HG03064 (cell line): Measurements from ENCODE around the gene NPC2.
A peak's percentile ranks its signal among the peaks of the same experiment; 100 is the strongest.
"Not testable (repeated sequence)": the region's sequence is repeated elsewhere in the genome, so short reads cannot be mapped to it uniquely, and the experiment has no call there.

Experiments
- ATAC-seq: cut with Tn5 transposase; IDR thresholded peaks from one replicate; pipeline ENCODE4 v1.9.1; 2021; ENCODE audit warnings: low read depth; ENCODE audit not compliant: unreplicated experiment

Gene NPC2

DNA sequence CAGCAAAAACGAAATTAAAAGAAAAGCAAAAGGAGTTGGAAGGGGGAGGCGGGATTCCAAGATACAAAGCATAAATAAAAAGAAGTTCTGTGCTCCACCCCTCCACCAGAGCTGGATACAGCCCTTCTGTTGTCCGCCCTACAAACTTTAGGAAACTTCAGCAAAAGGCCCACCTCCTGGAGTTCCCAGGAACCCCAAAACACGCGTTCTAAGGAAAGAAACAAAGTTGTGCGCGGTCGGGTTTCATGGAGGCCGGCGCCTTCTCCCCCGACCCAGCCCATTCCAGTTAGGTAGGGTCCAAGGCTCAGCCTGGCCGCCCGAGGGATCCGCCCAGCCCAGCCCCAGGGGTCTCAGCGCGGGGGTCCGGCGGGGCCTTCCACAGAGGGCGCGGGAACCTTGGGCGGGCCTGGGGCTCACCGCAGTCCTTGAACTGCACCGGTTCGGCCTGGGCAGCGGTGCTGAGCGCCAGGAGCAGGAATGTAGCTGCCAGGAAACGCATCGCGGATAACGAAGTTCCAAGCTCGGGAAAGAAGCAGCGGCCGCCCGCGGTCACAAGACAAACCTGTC, at the start of gene NPC2:
Gene NPC2 (minus strand): TSS at position 530 of the 567 bp plus-strand sequence. CDS start 31 bp downstream, at position 499.
- ATAC-seq: peak; percentile 19

DNA sequence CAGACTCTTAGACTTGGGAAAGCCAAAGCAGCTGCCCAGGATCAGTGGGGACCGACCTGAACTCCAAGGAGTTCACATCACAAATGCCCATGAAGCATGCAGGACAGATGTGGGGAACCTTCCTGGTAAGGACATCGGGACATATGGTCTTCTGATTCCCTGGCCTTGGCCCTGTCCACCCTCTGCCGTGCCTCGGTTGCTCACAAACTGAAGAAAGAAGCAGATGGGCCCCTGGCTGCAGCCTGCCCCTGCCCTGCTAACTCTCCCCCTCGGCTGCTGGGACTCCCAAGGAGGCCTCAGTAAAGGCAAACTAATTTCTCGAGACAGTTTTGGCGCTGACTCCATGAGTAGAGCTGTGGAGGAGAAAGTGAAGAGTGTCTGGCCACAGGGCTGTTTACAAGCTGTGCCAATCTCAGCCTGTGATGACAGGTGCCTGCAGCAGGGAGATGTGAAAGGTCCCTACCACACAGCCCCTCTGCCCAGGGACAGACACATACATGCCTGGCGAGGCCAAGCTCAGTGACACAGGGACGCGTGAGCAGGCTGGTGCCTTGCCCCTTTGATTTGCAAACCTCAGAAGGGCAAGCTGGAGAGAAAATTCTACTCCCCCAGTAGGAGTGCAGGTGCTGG, 49.1 kb upstream of the NPC2 start:
- ATAC-seq: no peak

DNA sequence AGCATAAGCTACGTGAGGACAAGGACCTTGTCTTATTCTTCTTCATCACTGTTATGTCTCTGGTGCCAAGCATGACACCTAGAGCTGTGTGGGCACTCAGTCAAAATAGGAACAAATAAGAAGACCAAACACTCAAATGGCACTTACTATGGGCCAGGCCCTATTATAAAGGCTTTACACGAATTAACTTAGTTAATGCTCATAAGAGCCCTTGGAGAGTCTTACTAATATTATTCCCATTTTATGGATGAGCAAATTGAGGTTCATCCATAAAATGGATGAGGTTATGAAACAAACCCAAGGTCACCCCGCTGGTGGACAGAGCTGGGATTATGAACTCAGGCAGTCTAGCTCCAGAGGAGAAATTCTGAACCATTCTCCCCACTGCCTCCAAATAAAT, 48.1 kb upstream of the NPC2 start:
- ATAC-seq: no peak

DNA sequence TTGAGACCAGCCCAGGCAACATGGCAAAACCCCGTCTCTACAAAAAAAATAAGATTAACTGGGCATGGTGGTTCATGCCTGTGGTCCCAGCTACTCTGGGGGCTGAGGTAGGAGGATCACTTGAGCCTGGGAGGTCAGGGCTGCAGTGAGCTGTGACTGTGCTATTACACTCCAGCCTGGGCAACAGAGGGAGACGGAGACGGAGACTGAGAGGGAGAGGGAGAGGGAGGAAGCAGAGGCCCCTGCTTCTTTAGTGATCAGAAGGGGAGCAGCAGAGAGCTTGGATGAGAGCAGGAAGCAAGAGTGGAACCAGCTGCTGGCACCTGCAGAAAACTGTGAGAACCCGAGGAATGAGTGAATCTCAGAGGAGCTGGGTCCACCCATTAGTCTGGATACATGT, 46.4 kb upstream of the NPC2 start:
- no peak for ATAC-seq

DNA sequence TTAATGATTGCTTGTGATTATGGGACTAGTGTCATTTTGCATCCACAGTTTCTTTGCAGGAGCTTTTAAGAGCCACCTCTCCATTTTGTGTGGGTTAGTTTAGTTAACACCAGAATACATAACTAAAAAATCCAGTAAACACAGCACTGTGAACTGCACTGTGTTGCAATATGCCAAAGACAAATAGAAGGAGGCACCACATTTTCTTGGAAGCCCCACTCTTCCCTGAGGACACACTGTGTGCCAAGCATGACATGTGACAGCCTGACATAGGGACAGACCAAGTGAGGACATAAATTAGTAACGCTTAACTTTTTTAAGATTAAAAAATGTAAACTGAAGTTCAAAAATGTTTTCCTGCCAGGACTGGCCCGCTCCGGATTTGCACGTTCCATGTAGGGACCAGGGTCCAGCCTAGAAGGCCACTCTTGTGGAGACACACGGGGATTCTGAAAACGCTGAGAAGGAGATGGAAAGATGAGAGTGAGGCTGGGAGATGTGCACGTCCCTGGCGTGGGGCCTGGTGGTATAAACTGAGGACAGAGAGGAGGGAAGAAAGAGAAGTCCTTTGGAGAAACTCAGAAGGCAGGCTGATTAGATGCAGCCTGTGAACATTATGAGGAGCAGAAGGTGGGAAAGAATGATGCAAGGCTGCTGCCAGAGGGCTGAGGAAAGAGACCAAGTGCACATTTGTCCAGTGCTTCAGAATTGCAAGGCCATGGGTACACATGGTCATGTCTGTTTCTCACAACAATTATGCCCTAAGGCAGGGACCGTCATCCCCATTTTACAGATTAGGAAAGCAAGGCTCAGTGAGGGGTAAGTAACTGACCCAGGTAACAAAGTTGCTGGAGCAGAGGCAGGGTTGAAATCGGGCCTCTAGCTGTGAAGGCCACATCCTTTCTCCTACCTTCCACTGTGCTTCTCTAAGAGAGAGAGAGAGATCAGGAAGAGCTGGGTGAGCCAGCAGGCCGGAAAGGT, 45.6 kb upstream of the NPC2 start:
- ATAC-seq: no peak

DNA sequence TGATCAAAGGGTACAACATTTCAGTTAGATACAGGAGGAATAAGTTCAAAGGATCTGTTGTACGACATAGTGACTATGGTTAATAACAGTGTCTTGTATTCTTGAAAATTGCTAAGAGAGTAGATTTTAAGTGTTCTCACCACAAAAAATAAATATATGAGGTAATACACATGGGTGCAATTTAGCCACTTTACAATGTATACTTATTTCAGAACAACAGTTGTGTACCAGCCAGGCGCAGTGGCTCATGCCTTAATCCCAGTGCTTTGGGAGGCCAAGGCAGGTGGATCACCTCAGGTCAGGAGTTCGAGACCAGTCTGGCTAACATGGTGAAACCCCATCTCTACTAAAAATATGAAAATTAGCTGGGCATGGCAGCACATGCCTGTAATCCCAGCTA, 43.2 kb upstream of the NPC2 start:
- ATAC-seq: not testable (repeated sequence)

DNA sequence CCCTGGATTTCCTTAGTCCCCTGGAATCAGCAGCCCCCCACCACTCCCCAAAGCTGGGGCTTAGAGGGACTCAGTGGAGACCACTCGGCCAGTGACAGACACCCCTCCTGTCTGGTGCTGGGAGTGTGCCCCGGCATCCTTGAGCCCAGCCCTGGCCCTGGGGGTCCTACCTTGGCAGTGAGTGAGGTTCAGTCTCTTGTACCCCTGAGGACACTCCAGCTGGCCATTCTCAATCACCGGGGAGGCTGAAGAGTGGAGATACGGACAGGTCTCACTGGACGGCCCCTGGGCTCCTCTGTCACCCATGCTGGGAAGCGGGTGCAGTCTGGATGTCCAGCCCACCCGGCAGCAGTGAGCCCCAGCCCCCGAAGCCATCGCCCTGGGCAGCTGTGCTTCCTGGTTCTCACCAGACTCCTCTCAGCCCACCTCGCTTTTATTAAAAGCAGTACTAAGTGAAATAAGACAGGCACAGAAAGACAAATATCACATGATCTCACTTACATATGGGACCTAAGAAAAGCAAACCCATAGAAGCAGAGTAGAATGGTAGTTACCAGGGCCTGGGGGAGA, 42.7 kb upstream of the NPC2 start:
- ATAC-seq: no peak

DNA sequence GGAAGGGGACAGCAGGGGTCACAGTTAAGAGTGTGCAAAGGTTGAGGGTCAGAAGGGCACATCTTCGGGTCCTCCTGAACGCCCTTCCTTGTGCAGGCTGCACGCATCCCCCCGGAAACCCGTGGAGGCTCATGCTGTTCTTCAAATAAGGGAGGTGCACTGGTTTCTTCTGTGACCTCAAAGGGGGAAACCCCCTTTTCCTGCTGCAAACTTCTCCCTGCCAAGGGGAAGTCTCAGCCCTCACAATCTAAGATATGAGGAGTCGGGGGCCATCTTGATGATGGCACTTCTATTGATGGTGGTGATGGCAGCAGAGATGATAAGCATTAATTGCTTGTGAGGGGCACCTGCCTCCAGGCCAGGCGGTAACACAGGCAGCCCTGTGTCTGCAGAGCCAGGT, 40.5 kb upstream of the NPC2 start:
- ATAC-seq: no peak

DNA sequence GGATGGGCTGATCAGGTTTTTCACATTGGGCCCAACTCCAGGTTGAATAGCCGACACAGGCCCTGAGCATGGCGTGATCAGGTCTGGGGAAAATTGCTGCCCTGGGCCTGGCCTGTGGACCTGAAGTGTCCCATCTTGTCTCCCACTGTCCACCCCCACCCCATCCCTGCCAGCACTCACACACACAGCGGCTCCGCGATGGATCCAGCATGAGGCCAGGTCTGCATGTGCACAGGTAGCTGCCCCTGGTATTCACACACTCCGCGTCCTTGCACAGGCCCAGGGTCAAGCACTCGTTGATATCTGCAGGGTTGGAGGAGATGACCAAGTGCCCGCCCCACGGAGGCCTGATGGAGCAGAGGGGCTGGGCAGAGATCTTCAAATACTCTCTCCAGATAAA, 39.1 kb upstream of the NPC2 start:
- ATAC-seq: no peak

DNA sequence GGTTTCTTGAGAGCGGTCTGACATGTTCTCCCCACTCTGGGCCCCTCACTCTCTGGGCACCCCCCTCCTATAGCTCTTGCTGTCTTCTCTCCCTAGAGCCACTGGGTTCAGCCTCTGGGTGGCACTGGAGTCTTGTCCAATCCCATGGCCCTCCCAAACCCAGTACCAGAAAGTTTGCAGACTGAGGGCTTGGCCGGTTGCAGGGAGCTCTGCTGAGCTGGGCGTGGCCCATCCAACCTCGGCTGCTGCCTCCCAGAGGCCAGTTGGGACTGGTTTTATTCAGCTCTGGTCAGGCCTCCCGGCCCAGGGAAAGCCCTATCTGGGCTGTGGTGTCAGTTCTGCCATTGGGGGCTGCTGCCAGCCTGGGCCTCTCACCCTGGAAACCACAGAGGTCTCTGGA, 38.4 kb upstream of the NPC2 start:
- ATAC-seq: no peak

DNA sequence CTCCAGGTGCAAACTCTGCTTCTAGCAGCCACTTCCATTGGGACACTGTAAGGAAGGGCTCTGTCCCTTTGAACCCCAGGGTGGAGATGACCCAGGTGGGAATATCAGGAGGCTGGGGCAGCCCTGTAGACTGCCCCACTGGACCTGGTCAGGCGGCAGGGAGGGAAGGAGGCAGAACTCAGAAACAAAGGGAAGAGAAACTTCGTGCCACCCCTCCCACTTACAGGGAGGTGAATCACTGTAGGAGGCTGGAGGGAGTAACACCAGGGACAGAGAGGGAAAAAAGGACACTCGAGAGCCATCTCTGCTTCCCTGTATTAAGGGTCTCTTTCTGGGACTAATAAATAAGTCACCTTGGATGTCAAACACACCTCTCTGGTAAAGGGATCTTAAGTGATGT, 37.9 kb upstream of the NPC2 start:
- no peak for ATAC-seq

DNA sequence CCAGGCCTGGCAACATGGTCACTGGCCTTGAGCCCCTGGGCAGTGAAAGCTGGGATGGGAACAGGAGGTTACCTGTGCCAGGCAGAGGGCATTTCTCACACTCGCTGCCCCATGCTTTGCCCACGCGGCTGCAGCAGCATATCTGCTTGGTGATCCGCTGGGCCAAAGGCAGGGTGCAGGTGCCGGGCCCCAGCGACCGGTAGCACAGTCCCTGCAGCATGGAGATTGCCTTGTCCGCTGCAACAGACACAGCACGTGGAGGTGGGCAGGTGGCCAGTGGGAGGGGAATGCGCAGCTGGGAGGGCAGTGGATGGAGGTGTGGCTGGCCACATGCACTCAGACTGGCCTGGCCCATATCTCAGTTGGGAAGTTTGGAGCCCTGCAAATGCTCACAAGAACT, 35.8 kb upstream of the NPC2 start:
- no peak for ATAC-seq

DNA sequence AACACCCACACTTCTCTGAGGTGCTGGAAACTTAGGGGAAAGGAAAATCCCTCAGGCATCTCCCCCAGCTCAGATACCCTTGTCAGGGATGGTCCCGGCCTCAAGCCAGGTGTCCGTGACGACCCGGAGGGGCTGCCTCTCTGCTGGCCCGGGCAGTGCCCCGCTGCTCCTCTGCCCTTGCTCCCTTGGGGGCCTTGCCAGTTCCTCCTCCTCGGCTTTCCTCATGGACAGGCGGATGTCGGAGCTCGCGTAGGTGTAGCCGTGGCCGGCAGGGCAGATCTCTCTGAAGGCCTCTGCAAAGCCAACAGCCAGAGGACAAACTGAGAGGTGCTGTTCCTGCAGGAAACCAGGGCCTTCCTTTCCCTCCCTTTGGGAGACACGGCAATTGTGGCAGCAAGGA, 35.3 kb upstream of the NPC2 start:
- no peak for ATAC-seq

DNA sequence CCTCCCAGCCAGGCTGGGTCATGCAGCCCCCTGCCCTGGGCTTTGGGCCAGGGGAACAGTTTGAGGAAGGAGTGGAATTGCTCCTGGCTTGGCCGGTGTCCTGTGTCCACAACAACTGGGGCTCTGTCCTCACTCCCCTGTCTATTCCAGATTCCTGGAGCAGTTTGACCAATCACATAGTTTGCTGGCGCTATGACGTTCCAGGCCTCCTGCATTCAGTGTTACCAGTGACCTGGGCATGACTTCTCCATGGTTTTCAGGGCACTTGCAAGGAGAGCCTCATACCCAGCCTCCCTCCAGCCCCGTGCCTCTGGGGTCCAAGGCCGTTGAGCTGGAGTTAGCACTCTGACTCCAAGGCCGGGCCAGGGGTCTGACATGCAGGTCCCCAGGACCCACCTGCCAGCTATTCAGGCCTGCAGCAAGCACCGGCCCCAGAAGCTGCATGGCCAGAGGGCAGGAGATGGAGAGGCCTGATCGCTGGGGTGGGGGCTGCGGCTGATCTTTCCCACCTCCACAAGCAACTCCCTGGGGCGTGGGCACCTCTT, 34.7 kb upstream of the NPC2 start:
- no peak for ATAC-seq

DNA sequence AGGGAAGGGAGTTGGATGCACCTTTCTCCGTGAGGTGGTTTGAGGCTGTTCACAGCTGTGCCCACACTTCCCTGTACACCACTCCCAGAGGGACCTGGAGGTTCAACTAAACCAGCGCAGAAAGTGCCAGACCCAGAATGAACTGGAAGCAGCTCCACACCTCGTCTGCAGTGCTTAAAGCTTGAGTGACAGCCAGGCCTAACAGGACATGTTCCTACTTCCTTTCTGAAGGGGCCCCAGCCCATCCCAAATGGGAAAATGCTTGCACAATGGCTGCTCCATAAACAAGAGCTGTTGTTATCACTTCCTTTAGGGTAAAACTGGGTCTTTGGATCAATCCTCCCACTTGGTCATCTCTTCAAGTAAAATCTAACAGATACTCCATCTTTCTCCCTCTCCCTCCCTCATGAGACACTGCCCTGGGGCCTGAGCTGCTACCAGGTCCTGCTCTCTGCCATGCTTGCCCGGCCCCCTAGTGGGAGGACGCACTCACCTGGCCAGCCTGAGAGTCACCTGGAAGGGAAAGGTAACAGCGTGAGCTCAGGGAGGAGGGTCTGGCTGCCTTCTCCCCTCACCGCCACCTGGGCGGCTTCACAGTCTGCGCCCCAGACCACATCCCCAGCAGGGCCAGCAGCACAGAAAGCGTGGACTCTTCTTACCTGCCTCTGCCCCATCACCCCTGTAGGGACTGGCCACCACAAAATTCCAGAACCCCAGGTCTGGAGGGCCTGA, 33.9 kb upstream of the NPC2 start:
- ATAC-seq: no peak

DNA sequence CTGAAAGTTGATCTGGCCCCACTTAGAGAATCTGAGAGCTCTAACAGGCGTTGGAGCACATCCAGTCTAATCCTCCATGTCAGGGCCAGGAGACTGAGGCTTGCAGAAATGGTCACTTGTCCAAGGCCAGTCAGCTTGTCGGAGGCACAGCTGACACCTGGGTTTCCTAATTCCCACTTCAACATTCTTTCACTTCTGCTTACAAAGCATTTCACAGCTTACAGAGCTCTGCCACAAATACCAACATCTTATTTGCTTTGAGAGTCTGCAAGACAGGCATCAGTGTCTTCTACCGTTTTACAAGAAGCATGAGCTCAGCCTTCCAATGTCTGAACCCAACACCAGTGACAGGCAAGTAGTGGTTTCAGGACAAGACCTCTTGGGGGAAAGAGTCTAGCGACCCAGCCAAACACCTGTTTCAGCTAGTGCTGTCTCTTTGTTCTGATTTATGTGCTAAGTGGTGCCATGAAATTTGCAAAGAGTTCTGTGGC, 32.3 kb upstream of the NPC2 start:
- ATAC-seq: no peak

DNA sequence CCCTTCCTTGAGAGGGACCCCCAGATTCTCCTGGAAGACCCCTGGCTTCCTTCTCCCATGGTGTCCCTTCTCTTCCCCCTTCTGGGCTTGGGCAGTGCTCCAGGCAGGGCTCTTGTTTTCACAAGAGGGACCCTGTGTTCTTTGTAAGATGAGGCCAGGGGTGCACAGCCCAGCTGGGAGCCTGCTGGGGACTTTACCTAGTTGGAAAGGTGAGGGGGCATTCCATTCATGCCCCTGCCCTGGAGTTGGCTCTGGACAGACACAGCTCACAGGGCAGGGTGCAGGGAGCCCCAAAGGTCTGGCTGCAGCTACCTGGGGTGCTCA, 31.7 kb upstream of the NPC2 start:
- no peak for ATAC-seq

DNA sequence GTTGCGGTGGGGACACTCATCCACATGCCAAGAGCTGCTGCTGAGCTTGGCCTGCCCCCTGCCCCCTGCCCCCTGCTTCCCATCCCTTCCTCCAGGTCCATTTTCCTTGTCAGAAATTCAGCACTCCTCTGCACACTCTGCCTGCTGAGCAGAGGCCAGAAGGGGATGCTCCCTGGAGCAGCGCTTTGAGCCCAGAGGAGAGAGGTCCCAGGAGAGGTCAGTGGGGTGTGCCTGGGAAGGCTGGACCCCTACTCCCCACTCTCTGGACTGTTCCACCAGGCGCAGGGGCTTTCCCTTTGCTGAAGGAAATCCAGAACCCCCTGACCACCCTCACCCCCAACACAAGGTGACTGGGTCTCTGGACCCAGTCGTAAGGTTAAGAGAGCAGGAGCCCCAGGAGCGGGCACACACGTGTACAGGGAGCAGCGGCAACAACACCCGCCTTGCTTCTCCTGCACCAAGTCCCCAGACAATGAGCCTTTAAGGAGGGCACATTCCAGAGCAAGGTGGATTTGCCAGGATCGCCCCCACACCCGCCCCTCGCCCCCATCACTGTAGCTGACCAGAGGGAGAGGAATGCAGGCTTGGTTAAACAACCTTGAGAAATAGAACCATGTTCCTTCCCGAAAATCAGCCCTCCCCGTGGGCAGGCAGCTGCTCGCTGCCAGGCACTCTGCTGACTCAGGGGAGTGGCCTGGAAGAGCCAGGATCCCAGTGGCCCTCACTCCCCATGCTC, 31.1 kb upstream of the NPC2 start:
- no peak for ATAC-seq

DNA sequence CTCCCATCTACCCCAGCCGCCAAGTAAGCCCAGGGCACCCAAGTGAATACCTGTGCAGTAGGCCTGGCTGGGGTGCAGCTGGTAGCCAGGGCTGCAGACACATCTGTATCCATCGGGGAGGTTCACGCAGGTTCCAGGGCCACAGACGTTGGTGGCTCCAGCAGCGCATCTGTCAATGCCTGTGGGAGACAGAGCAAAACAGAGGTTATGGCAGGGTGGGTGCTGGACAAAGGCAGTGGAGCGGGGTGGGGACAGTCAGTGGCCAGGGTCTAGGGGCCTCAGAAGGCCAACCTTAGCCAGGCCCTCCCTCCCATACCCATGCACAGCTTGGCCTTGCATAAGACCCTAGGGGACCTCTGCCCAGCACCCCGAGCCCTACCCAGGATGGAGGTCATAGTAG, 29.6 kb upstream of the NPC2 start:
- ATAC-seq: no peak

DNA sequence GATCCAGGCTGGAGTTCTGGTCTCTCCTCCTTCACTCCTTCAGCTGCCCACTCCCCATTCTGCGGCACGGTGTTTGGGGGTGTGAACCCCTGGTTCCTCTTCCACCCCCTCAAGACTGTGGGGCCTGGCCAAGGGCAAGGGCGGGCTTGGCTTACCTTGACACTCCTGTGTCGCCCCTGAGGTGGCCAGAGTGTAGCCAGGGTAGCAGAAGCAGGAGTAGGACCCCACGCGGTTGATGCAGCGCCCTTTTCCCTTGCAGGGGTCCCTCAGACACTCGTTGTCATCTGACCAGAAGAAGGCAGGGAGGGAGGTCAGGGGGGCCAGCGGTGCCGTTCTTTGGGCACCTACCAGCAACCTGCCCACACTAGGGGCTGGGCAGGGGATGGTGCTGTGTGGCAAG, 28.7 kb upstream of the NPC2 start:
- no peak for ATAC-seq
